HepG2 (cell line): ENCODE measurements around the gene PVR. TPM values are rescaled to one million over a fixed set of nuclear protein-coding genes. Genes with fewer than 3 reads are reported as not detected.
A peak's percentile ranks its signal among the peaks of the same experiment; 100 is the strongest.

Experiments used
- ATAC-seq: fragments of 200-7000 bp; cut with Tn5 transposase; 3 replicates; pipeline ENCODE4 v1.9.1; 2020; ENCODE audit warnings: mild to moderate bottlenecking, moderate library complexity
- BruUV-seq: library from RNA; stranded (reverse); fragments of 400-500 nt; replicated peaks from 2 replicates; lab custom pipeline; 2021; lab: Mats Ljungman, UMichigan
- CTCF ChIA-PET: fragments of 300-600 bp; formaldehyde crosslinking; extraction: SDS; loops from one replicate; lab custom pipeline; 2021; ENCODE audit warnings: low total read pairs, inconsistent platforms, low intra/inter-chr PET ratio; lab: Yijun Ruan, JAX
- POLR2A ChIA-PET: fragments of 350-600 bp; sonication (Branson Sonifier 250); formaldehyde crosslinking; loops from one replicate; lab custom pipeline; 2020; ENCODE audit warnings: antibody characterized with exemption, inconsistent platforms; lab: Yijun Ruan, JAX
- DNase-seq: peaks from one replicate; pipeline ENCODE4 v3.0.0-alpha.2; 2015; ENCODE audit warnings: low spot score
- FAIRE-seq: peaks from 3 replicates; lab custom pipeline; 2011; peaks lifted over from hg19 to GRCh38; lab: Jason Lieb, UNC
- H2AFZ ChIP-seq: one replicate; pipeline ENCODE4 v1.6.1; 2011; ENCODE audit warnings: low read length, inconsistent platforms
- H3K27ac ChIP-seq: fragments of 300-600 bp; 3 replicates; pipeline ENCODE4 v1.8.0; 2011; ENCODE audit warnings: mixed run types, mild to moderate bottlenecking, mixed read lengths, low read length, inconsistent platforms; ENCODE audit not compliant: insufficient read depth; ENCODE audit errors: extremely low read length
- H3K27me3 ChIP-seq, 2 experiments: fragments of 200-600 bp in 1 of 2; 2 replicates in 1 of 2; 3 replicates in 1 of 2; pipeline versions ENCODE4 v1.6.0 to v1.8.0; 2011; ENCODE audit warnings: low read length in 2 of 2, mild to moderate bottlenecking in 2 of 2, moderate library complexity in 2 of 2, inconsistent platforms in 1 of 2; ENCODE audit not compliant: insufficient read depth in 2 of 2, control insufficient read depth in 1 of 2
- H3K36me3 ChIP-seq, 2 experiments: fragments of 200-600 bp in 1 of 2; replicated peaks in 1 of 2; 2 replicates in 1 of 2; 3 replicates in 1 of 2; pipeline versions ENCODE4 v1.5.1 to v1.8.0; 2011; ENCODE audit warnings: low read length in 2 of 2, inconsistent platforms in 1 of 2; ENCODE audit not compliant: insufficient read depth in 2 of 2, control insufficient read depth in 1 of 2
- H3K4me1 ChIP-seq: 2 replicates; pipeline ENCODE4 v1.5.1; 2012; ENCODE audit warnings: low read length, inconsistent platforms; ENCODE audit not compliant: insufficient read depth
- H3K4me2 ChIP-seq: 2 replicates; pipeline ENCODE4 v1.6.0; 2011; ENCODE audit warnings: low read depth, low read length, inconsistent platforms
- H3K4me3 ChIP-seq, 3 experiments: fragments of 200-600 bp in 1 of 3; sonication (generic), shearing (Covaris generic) in 1 of 3; replicated peaks in 1 of 3; 2 replicates each; pipeline ENCODE4 v1.5.1; 2011 to 2016; ENCODE audit warnings: low read length in 3 of 3, inconsistent platforms in 2 of 3, low read depth in 2 of 3, mild to moderate bottlenecking in 2 of 3, control low read depth in 1 of 3, mixed read lengths in 1 of 3; ENCODE audit not compliant: insufficient read depth in 1 of 3
- H3K79me2 ChIP-seq: one replicate; pipeline ENCODE4 v1.6.1; 2011; ENCODE audit warnings: low read length, inconsistent platforms; ENCODE audit not compliant: insufficient read depth
- H3K9ac ChIP-seq: 2 replicates; pipeline ENCODE4 v1.6.0; 2011; ENCODE audit warnings: mild to moderate bottlenecking, low read depth, low read length, inconsistent platforms; ENCODE audit not compliant: insufficient read depth
- H3K9me3 ChIP-seq: 2 replicates; pipeline ENCODE4 v1.5.1; 2012; ENCODE audit warnings: mild to moderate bottlenecking, low read length
- H4K20me1 ChIP-seq: 2 replicates; pipeline ENCODE4 v1.6.0; 2011; ENCODE audit warnings: inconsistent platforms, mild to moderate bottlenecking, low read length, moderate library complexity; ENCODE audit not compliant: insufficient read depth
- CERS6 ChIP-seq: sonication (generic); formaldehyde crosslinking; IDR thresholded peaks from 2 replicates; pipeline ENCODE4 v1.5.0; 2020; ENCODE audit warnings: missing genetic modification reagents
- ETS1 ChIP-seq: sonication (generic); formaldehyde crosslinking; IDR thresholded peaks from 2 replicates; pipeline ENCODE4 v1.4.0; 2020; ENCODE audit warnings: missing genetic modification reagents
- FIP1L1 ChIP-seq: fragments of 200-400 bp; formaldehyde crosslinking; IDR thresholded peaks from 2 replicates; pipeline ENCODE4 v1.6.1; 2018; ENCODE audit warnings: low read depth, mild to moderate bottlenecking, low read length, moderate library complexity, borderline replicate concordance; ENCODE audit not compliant: insufficient read depth
- FOXP1 ChIP-seq, 2 experiments: fragments of 450-650 bp in 1 of 2; IDR thresholded peaks; 2 replicates each; pipeline ENCODE4 v1.6.1; 2017 to 2018; ENCODE audit warnings: antibody characterized with exemption in 1 of 2
- KLF6 ChIP-seq: IDR thresholded peaks from 2 replicates; pipeline ENCODE4 v1.8.0; 2016; ENCODE audit warnings: missing biosample characterization, missing genetic modification reagents
- MZF1 ChIP-seq: sonication (generic); formaldehyde crosslinking; IDR thresholded peaks from 2 replicates; pipeline ENCODE4 v1.8.1; 2023; ENCODE audit warnings: mild to moderate bottlenecking, missing genetic modification reagents, borderline replicate concordance
- PBX3 ChIP-seq: sonication (generic); formaldehyde crosslinking; IDR thresholded peaks from 2 replicates; pipeline ENCODE4 v1.8.1; 2023; ENCODE audit warnings: missing genetic modification reagents, inconsistent platforms, borderline replicate concordance
- RARG ChIP-seq: sonication (generic); formaldehyde crosslinking; IDR thresholded peaks from 2 replicates; pipeline ENCODE4 v1.4.0; 2020; ENCODE audit warnings: low read depth, mild to moderate bottlenecking, missing genetic modification reagents
- ZMYM3 ChIP-seq: sonication (generic); formaldehyde crosslinking; IDR thresholded peaks from 2 replicates; pipeline ENCODE4 v1.5.1; 2020; ENCODE audit warnings: mild to moderate bottlenecking, missing genetic modification reagents
- ZNF354B ChIP-seq: sonication (generic); formaldehyde crosslinking; IDR thresholded peaks from 2 replicates; pipeline ENCODE4 v1.8.0; 2022; ENCODE audit warnings: mild to moderate bottlenecking, missing genetic modification reagents
- ZNF383 ChIP-seq: sonication (generic); formaldehyde crosslinking; IDR thresholded peaks from 2 replicates; pipeline ENCODE4 v1.4.0; 2020; ENCODE audit warnings: missing genetic modification reagents, mild to moderate bottlenecking, borderline replicate concordance
- ZNF780A ChIP-seq: sonication (generic); formaldehyde crosslinking; IDR thresholded peaks from 2 replicates; pipeline ENCODE4 v1.8.0; 2022; ENCODE audit warnings: mild to moderate bottlenecking, missing genetic modification reagents, moderate library complexity
- ZNF788 ChIP-seq: sonication (generic); formaldehyde crosslinking; IDR thresholded peaks from 2 replicates; pipeline ENCODE4 v1.5.0; 2020; ENCODE audit warnings: mild to moderate bottlenecking, missing genetic modification reagents, borderline replicate concordance
- WGBS: methylation state at CpG from one replicate; pipeline ENCODE4 v1.1.6; 2017; ENCODE audit warnings: low lambda C conversion rate; 5-methylcytosine and 5-hydroxymethylcytosine counted together
- in situ Hi-C: cut with HindIII; loops from 2 replicates; pipeline ENCODE4 v1.10.0; 2017; ENCODE audit warnings: low pct_unique_long_range_greater_than_20kb; ENCODE audit not compliant: extremely low pct_ligation_motif_present
- intact Hi-C: fragments of 100-400 bp; cut with micrococcal nuclease; formaldehyde crosslinking; loops from one replicate; pipeline ENCODE4 v1.10.0; 2022; ENCODE audit not compliant: unreplicated experiment
- polyA plus RNA-seq, 8 experiments: library from polyadenylated mRNA; depleted of rRNA in 3 of 8; stranded (reverse) in 7 of 8; unstranded in 1 of 8; fragments of >200 nt; fragmentation: Illumina TruSeq in 4 of 8; extraction: Trizol in 4 of 8; gene quantifications; 2 replicates each; pipeline versions ENCODE4 v1.2.1 to v1.2.3, GENCODE V29; 2011 to 2016; ENCODE audit warnings: low read depth in 4 of 8, missing spikeins in 1 of 8, mixed read lengths in 1 of 8; ENCODE audit not compliant: insufficient read depth in 1 of 8
- total RNA-seq, 5 experiments: library from RNA; depleted of rRNA; stranded (reverse); fragments of >200 nt; fragmentation: Illumina TruSeq; extraction: Trizol; gene quantifications; 2 replicates each; pipeline ENCODE4 v1.2.3, GENCODE V29; 2016; ENCODE audit warnings: low read depth in 1 of 5

Gene PVR
- total and polyA plus RNA-seq, 2 of the 13 experiments (the other 11 are each of a cell fraction or from before 2014, with no cell fraction given): 43.4 to 46.6 TPM

- in situ Hi-C loops: no loop called here
- H2AFZ ChIP-seq: no peak overlapping the region
- no TSS peak for BruUV-seq
- no peak overlapping the region for H3K4me3 ChIP-seq
- H3K27me3 ChIP-seq: no peaks in the 10 kb centered on the region
- H3K36me3 ChIP-seq: peaks cover 3 to 14% of the 10 kb centered on the region in 2 experiments; a peak in 4 of 5 replicates
- intact Hi-C loops: no loop called here
- no peaks in the 10 kb centered on the region for H3K9me3 ChIP-seq
- WGBS: 97% methylated on average over 4 of the region's 4 CpGs
- POLR2A ChIA-PET: interaction anchor here (1.4 to 6.0 kb wide), 2 partner anchors 10 to 11 kb away, joined by 5 to 87 read pairs; partner anchors contain the start of gene IGSF23
- no peaks in the 10 kb centered on the region for H4K20me1 ChIP-seq
- no peak for TF ChIP-seq CERS6 (CRISPR knock-in tag)
- TF ChIP-seq ZMYM3 (CRISPR knock-in tag): no peak
- no peak for TF ChIP-seq ZNF354B (CRISPR knock-in tag)
- TF ChIP-seq ZNF383 (CRISPR knock-in tag): no peak
- TF ChIP-seq FIP1L1: no peak
- no peak for TF ChIP-seq PBX3 (CRISPR knock-in tag)
- TF ChIP-seq ZNF788 (CRISPR knock-in tag): no peak
- TF ChIP-seq RARG (CRISPR knock-in tag): no peak
- no peak for TF ChIP-seq ZNF780A (CRISPR knock-in tag)
- no peak for TF ChIP-seq KLF6 (CRISPR knock-in tag)
- no peak for TF ChIP-seq FOXP1 (IDR thresholded peaks at IDR 0.05)
- no peak for TF ChIP-seq FOXP1 (CRISPR knock-in tag; IDR thresholded peaks at IDR 0.05)
- no peak for TF ChIP-seq ETS1 (CRISPR knock-in tag)
- no peak for TF ChIP-seq MZF1
- H3K4me1 ChIP-seq: peaks cover 64% of the 10 kb centered on the region
- DNase-seq (no peak), ATAC-seq (no peak), FAIRE-seq (no peak)
- CTCF ChIA-PET: no interaction called here
- H3K79me2 ChIP-seq: no peaks in the 10 kb centered on the region
- peak overlapping the region; percentile 69 for H3K27ac ChIP-seq
- no peak overlapping the region for H3K9ac ChIP-seq
- H3K4me2 ChIP-seq: no peak overlapping the region
These were observed 18.8 kb upstream of the PVR start for GRCh38 chr19:44624840-44625354.
